Measurements from ENCODE around the gene BCAS2.

DNA sequence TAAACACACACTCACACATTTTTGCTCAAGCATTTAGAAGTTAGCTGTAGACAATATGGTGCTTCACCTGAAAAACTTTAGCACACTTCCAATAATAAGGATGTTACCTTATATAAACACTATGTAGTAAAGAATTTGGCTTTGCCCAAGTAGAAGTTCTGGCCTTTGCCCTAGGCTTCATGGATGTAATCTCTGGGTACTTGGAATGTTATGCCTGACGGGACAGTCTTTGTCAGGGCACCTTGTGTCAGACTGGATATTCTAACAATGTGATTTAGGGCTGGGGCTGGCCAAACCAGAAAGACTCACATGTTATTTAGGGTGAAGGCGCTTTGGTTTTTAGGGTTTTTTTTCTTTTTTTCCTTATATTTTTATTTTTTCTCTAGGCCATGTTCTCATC lies 35.6 kb downstream of the BCAS2 start:
- TF ChIP-seq GATA3 (IDR thresholded peaks at IDR 0.05; ENCODE audit: low read depth, low read length) (no peak), GATA2 (IDR thresholded peaks at IDR 0.05; ENCODE audit: low read depth, low read length) (no peak)

Measured in SH-SY5Y (cell line).